Fibroblast of skin of scalp (primary cell): ENCODE results near the gene RNU6-1.

ENCODE experiments used
- DNase-seq: peaks from one replicate; pipeline ENCODE4 v3.0.0-alpha.2; 2013

RNU6-1 gene

GRCh38 chr15:67799801-67800205 is 40.0 kb downstream of the RNU6-1 start:
- no peak for DNase-seq

GRCh38 chr15:67796196-67797127 is 43.4 kb downstream of the RNU6-1 start:
- DNase-seq, result no peak

- DNase-seq, result no peak
Observed at GRCh38 chr15:67794832-67795574, 44.8 kb downstream of the RNU6-1 start.

GRCh38 chr15:67792250-67792942 is 47.4 kb downstream of the RNU6-1 start:
- no peak for DNase-seq

- DNase-seq, result no peak
Observed at GRCh38 chr15:67790610-67791319, 49.1 kb downstream of the RNU6-1 start.
